Epithelial cell of proximal tubule (primary cell): ENCODE data around the gene TP53BP2. TPM values are rescaled to one million over a fixed set of nuclear protein-coding genes. Genes with fewer than 3 reads are reported as not detected.
"Not testable (repeated sequence)": the region's sequence is repeated elsewhere in the genome, so short reads cannot be mapped to it uniquely, and the experiment has no call there.

Experiments used
- DNase-seq: peaks from one replicate; pipeline ENCODE4 v3.0.0-alpha.2; 2011; ENCODE audit warnings: low read depth
- H3K4me3 ChIP-seq: 2 replicates; pipeline ENCODE4 v1.5.1; 2011; ENCODE audit warnings: low read depth, mild to moderate bottlenecking, low read length
- CTCF ChIP-seq: conservative IDR thresholded peaks from 2 replicates; pipeline ENCODE4 v1.5.1; 2012; ENCODE audit warnings: low read depth, mild to moderate bottlenecking, low read length
- total RNA-seq: library from RNA; depleted of rRNA; stranded (reverse); fragments of >200 nt; gene quantifications from 2 replicates; pipeline ENCODE4 v1.2.3, GENCODE V29; 2015

The TP53BP2 gene
- total RNA-seq, 1 donor from 2014 or later = 102 TPM

GRCh38 chr1:223878598-223879325 lies 33.0 kb upstream of the TP53BP2 start:
- DNase-seq = no peak
- no peak for TF ChIP-seq CTCF

GRCh38 chr1:223877804-223878203 lies 32.1 kb upstream of the TP53BP2 start:
- DNase-seq = no peak
- no peak overlapping the region for H3K4me3 ChIP-seq
- no peak for TF ChIP-seq CTCF

More at GRCh38 chr1:223878598-223879325, 33.0 kb upstream of the TP53BP2 start:
- no peak overlapping the region for H3K4me3 ChIP-seq

GRCh38 chr1:223876590-223876989 lies 30.8 kb upstream of the TP53BP2 start:
- no peak for TF ChIP-seq CTCF
- no peak overlapping the region for H3K4me3 ChIP-seq
- DNase-seq = no peak

GRCh38 chr1:223873044-223873443 lies 27.3 kb upstream of the TP53BP2 start:
- no peak for DNase-seq
- no peak overlapping the region for H3K4me3 ChIP-seq
- TF ChIP-seq CTCF = no peak

- no peak for DNase-seq
- H3K4me3 ChIP-seq = no peak overlapping the region
- TF ChIP-seq CTCF = no peak
These were observed 26.7 kb upstream of the TP53BP2 start for GRCh38 chr1:223872308-223872901.

GRCh38 chr1:223870617-223871574 lies 25.1 kb upstream of the TP53BP2 start:
- DNase-seq = no peak
- no peak for TF ChIP-seq CTCF
- H3K4me3 ChIP-seq = no peak overlapping the region

GRCh38 chr1:223864599-223865368 lies 19.0 kb upstream of the TP53BP2 start:
- not testable (repeated sequence) for DNase-seq, H3K4me3 ChIP-seq
